MV-4-11 (cell line): ENCODE measurements around the gene CFAP61.
"Not testable (repeated sequence)": the region's sequence is repeated elsewhere in the genome, so short reads cannot be mapped to it uniquely, and the experiment has no call there.

Experiments used
- DNase-seq: peaks from one replicate; lab custom pipeline; 2025; lab: John Stamatoyannopoulos, UW

The CFAP61 gene

GRCh38 chr20:20235681-20236080, 183.3 kb downstream of the CFAP61 start:
- DNase-seq: no peak

GRCh38 chr20:20237093-20237959, 185.0 kb downstream of the CFAP61 start:
- peak; percentile 42 for DNase-seq

DNA sequence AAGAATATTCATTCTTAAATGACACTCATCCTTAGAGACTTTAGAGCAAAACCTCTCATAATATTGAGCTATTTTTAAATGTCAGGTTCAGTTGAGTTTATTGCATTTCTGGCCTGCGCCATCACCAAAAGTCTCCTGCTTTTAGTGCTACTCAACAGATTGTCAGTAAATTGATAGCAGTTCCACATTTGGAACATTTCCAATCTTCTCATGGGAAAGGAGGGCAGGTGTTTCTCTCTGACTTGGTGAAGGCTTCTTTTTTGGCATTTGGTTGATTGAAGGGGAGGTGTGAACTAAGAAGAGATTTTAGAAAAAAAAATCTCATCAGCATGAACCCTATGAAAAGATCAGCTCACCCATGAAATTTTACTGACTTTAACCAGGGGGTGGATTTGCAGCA, 189.6 kb downstream of the CFAP61 start:
- DNase-seq: no peak

GRCh38 chr20:20244384-20244783, 192.1 kb downstream of the CFAP61 start:
- DNase-seq: not testable (repeated sequence)

DNA sequence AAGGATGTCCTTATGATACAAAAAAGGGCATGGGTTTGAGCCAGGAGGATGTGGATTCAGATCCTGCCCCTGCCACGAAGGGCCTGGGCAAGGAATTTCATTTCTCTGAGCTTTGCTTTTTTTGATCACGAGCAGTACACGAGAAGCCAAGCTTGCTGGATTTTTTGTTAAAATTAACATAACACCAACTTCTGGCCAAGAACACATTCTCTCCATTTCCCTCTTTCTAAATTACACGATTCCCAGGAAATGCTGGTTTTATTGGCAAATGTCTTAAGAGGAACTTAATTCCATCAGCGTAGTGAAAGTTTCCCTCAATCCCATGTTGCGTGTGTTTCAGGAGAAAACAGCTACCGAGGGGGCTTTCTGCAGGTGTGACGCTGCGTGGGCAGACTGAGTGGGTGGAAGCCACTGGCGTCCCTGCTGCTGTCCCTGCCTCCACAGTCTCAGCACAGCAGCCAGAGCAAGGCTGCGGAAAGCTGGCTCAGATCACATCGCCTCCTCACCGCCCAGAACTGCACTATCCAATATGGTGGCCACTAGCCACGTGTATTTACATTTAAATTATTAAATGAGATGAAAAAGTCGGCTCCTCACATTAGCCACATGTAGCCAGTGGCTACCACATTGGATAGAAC, 194.8 kb downstream of the CFAP61 start:
- no peak for DNase-seq

- peak; percentile 78 for DNase-seq
Observed at GRCh38 chr20:20248620-20249200, 196.4 kb downstream of the CFAP61 start.

DNA sequence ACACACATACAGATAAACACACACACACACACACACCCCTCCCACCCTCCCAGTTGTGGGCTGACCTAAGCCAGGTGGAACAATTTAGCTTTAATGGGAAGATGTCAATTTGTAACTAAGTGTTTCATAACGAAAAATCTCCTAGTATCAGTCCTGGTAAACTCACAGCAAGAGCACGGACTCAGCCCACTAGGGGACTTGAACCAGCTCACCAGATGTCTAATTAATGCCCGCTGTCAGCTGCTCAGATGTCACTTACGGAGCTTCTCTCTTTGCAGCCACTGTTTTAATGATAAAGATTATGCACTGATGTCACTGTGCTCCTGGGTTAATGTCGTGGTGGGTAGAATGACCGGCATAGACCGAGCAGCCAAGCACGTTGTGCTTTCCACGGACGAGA, 199.0 kb downstream of the CFAP61 start:
- DNase-seq: no peak

DNA sequence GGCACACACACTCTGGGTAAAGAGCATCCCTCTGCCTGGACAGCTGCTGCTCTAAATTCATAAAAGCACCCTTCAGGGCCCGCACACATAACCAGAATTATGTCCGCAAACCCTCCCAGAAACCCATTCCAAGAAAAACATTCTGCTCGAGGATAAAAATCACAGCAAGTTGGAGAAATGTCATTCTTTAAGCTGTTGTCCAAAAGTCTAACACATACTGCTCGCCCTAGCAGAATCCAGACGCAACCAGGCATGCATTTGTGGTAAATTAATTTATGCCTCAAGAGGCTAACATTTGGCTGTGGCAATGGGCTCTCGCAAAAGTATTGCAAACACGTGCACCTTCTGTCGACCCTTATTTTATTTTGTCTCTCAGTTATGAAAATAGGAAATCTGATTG, 199.5 kb downstream of the CFAP61 start:
- no peak for DNase-seq

GRCh38 chr20:20253039-20253743, 200.9 kb downstream of the CFAP61 start:
- no peak for DNase-seq

DNA sequence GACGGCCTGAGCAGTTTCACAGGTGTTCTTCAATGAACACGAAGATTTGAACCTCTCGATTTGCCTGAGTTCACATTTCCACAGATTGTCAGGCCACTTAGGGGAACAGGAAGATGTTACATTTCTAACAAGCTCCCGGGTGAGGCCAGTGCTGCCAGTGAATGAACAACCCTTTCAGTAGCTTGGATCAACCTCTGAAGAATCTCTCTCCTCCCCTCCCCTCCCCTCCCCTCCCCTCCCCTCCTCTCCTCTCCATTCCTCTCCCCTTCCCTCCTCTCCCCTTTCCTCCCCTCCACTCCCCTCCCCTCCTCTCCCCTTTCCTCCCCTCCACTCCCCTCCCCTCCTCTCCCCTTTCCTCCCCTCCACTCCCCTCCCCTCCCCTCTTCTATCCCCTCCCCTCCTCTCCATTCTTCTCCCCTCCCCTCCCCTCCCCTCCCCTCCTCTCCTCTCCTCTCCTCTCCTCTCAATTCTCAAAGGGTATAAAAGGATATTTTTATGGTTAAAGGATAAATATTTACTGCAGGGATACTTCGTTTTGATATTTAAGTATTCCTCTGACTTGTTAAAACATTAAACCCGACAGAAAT, 201.5 kb downstream of the CFAP61 start:
- DNase-seq: no peak

GRCh38 chr20:20255099-20255498, 202.8 kb downstream of the CFAP61 start:
- peak; percentile 95 for DNase-seq

- peak; percentile 98 for DNase-seq
Observed at GRCh38 chr20:20259533-20259932, 207.2 kb downstream of the CFAP61 start.

DNA sequence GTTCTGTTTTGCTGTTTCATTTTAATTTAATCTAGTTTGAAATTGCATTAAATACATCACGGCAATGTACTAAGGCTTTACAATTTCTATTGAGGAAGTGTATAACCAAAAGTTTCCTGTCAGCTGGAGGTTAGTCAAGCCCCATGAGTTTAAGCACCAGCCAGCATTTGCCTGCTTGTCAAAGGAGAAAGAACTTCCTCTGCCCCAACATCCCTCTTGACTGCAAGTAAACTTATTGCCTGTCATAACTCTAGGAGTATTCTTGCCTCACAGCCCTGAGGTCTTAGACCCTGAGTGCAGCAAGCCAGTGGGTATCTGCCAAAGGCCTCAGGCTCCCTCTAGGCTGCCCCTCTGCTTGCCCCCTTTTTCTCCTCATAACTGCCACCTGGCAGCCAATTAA, 208.8 kb downstream of the CFAP61 start:
- DNase-seq: peak; percentile 95

- no peak for DNase-seq
Observed at GRCh38 chr20:20265210-20265609, 212.9 kb downstream of the CFAP61 start.

GRCh38 chr20:20266552-20266951, 214.2 kb downstream of the CFAP61 start:
- DNase-seq: no peak

- DNase-seq: peak; percentile 54
Observed at GRCh38 chr20:20267685-20268370, 215.5 kb downstream of the CFAP61 start.

GRCh38 chr20:20271271-20271670, 218.9 kb downstream of the CFAP61 start:
- no peak for DNase-seq

DNA sequence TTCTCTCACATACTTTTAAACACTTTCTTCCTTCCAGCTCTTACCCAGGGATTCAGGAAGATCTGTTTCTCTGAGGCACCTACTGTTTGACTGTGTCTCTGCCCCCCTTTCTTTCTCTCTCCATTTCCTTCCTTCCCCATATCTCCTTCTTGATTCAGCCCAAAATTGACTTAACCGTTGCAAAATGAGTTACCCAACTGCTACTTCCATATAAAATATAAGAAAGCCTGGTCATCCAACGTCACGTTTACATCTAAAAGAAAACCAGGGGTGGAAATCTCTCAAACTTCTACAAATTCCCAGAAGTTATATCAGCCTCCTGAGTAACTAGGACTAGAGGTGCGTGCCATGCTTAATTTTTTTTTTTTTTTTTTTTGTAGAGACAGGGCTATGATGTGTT, 220.4 kb downstream of the CFAP61 start:
- peak; percentile 29 for DNase-seq

DNA sequence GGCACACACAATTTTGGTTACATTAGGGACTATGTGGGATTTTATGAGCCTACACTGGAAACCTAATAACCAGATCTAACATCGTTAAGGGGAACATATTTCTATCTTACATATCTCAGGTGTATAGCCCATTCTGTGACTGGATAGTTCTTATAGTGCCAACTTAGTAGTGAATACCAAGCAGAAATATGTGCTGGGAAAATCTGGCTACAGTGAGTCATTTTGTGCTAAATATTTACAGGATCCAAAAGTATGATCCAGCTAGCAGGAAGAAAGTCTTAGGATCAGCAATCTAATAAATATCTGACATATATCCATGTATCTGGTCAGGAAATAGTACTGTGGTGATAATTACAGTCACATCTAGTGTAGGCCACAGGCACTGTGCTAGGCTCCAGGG, 221.0 kb downstream of the CFAP61 start:
- no peak for DNase-seq

DNA sequence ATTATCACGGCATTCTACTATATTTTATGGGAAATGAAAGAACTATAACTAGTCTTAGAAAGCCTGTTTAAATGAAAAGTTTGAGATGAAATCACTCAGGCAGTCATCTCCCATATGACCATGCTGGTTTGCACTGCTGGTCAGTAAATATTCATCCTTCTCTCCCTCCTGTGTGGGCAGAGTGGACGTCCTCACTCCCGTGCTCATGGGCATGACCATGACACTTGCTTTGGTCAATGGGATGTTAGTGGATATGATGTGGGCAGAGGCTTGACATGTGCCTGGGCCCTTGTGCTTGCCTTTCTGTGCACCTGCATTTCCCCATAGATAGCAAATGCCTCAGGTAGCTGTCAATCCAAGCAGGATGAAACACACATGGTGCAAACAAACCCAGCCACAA, 222.5 kb downstream of the CFAP61 start:
- no peak for DNase-seq

DNA sequence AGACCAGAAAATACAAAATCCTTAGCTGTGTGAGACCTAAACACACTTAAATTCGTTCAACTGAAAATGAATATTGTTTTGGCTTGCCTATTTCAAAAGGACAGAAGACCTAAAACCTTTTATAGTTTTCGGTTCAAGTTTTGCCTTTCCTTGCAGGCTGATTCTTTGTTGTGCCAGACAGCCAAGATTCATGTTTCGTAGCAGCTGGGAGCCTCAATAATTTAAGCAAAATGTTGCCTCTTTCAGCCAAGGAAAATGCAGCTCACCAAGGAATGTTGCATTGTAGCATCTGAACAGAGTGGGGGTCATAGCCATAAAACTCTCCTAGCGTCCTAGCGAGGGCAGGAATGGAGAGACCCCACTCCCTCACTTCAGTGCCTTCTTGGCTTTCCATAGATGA, 223.3 kb downstream of the CFAP61 start:
- DNase-seq: no peak
